Neural cell (in vitro differentiated cells): ENCODE results near the gene FAM98C.

Source experiments
- CTCF ChIP-seq: fragments of 450-650 bp; IDR thresholded peaks from 2 replicates; pipeline ENCODE4 v1.5.1; 2014; ENCODE audit warnings: antibody characterized with exemption, mild to moderate bottlenecking, moderate library complexity; ENCODE audit not compliant: poor library complexity, severe bottlenecking
- EP300 ChIP-seq: fragments of 450-650 bp; conservative IDR thresholded peaks from 2 replicates; pipeline ENCODE4 v1.6.1; 2014; ENCODE audit warnings: antibody characterized with exemption, mild to moderate bottlenecking, moderate library complexity; ENCODE audit not compliant: poor library complexity, severe bottlenecking
- REST ChIP-seq: IDR thresholded peaks from 2 replicates; pipeline ENCODE4 v1.6.1; 2012; ENCODE audit warnings: borderline replicate concordance

GRCh38 chr19:38402623-38402966 is 298 bp upstream of the FAM98C start:
- no peak for TF ChIP-seq CTCF
- TF ChIP-seq REST = no peak
- peak; percentile 32 for TF ChIP-seq EP300
